Colonic mucosa (tissue), 4 donors: ENCODE data around the gene LARGE1. TPM values are rescaled to one million over a fixed set of nuclear protein-coding genes. Genes with fewer than 3 reads are reported as not detected.

Experiments used
- DNase-seq: peaks from one replicate; pipeline ENCODE4 v3.0.0-alpha.2; 2020
- H3K27ac ChIP-seq: fragments of 200-600 bp; one replicate; pipeline ENCODE4 v1.8.0; 2021
- H3K27me3 ChIP-seq: fragments of 200-600 bp; one replicate; pipeline ENCODE4 v1.8.0; 2021
- H3K36me3 ChIP-seq: fragments of 200-600 bp; one replicate; pipeline ENCODE4 v1.8.0; 2021
- H3K4me1 ChIP-seq: fragments of 200-600 bp; one replicate; pipeline ENCODE4 v1.8.0; 2021; ENCODE audit warnings: mild to moderate bottlenecking
- H3K4me3 ChIP-seq: fragments of 200-600 bp; one replicate; pipeline ENCODE4 v1.8.0; 2021
- H3K9ac ChIP-seq, 2 donors: one replicate each; pipeline ENCODE4 v1.7.0; 2013; ENCODE audit warnings: control low read depth in 2 of 2, low read depth in 2 of 2, low read length in 2 of 2
- H3K9me3 ChIP-seq: fragments of 200-600 bp; one replicate; pipeline ENCODE4 v1.8.0; 2021
- intact Hi-C: fragments of 100-400 bp; cut with DNase I; formaldehyde crosslinking; loops from one replicate; pipeline ENCODE4 v1.14.1; 2022
- total RNA-seq, 2 donors: library from RNA; stranded (reverse); fragmentation: NEBNext Ultra II Directional in 1 of 2; extraction: Animal tissue kit (Norgen Biotek cat#: 25700) in 1 of 2; gene quantifications; one replicate each; pipeline ENCODE4 v1.2.1, GENCODE V29; 2021
- TF ChIP-seq, protein P1 (sequence below): fragments of 200-600 bp; IDR thresholded peaks from one replicate; pipeline ENCODE4 v1.8.0; 2022; ENCODE audit warnings: antibody characterized with exemption, mild to moderate bottlenecking
- donor health status: healthy.
- donor health status: DM: no; HTN: no; CAD: no.
- donor health status: DM: no; HTN: no; CAD: no.

LARGE1 gene
- total RNA-seq, 2 donors from 2014 or later: 45.2 to 46.5 TPM

DNA sequence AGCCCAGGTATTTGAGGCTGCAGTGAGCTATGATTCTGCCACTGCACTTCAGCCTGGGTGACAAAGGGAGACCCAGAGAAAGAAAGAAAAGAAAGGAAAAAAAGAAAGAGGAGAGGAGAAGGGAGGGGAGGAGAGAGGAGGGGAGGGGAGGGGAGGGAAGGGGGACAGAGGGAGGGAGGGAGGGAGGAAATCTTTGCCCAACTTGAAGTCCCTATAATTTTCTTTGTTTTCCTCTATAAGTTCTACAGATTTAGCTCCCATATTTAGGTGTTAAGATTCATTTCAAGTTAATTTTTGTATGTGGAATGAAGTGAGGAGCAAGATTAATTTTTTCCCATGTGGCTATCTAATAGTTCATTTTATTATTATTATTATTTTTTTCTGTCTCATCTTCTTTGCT, 328.3 kb downstream of the LARGE1 start:
- TF ChIP-seq, protein P1, sequence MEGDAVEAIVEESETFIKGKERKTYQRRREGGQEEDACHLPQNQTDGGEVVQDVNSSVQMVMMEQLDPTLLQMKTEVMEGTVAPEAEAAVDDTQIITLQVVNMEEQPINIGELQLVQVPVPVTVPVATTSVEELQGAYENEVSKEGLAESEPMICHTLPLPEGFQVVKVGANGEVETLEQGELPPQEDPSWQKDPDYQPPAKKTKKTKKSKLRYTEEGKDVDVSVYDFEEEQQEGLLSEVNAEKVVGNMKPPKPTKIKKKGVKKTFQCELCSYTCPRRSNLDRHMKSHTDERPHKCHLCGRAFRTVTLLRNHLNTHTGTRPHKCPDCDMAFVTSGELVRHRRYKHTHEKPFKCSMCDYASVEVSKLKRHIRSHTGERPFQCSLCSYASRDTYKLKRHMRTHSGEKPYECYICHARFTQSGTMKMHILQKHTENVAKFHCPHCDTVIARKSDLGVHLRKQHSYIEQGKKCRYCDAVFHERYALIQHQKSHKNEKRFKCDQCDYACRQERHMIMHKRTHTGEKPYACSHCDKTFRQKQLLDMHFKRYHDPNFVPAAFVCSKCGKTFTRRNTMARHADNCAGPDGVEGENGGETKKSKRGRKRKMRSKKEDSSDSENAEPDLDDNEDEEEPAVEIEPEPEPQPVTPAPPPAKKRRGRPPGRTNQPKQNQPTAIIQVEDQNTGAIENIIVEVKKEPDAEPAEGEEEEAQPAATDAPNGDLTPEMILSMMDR: no peak
- Histone ChIP-seq H3K9ac (no peak overlapping the region), H3K4me1 (no peaks in the 10 kb centered on the region), H3K27ac (no peak overlapping the region), H3K4me3 (no peak overlapping the region), H3K9me3 (no peaks in the 10 kb centered on the region), H3K36me3 (no peaks in the 10 kb centered on the region), H3K27me3 (no peaks in the 10 kb centered on the region)
- DNase-seq: no peak
- intact Hi-C loops: no loop called here

DNA sequence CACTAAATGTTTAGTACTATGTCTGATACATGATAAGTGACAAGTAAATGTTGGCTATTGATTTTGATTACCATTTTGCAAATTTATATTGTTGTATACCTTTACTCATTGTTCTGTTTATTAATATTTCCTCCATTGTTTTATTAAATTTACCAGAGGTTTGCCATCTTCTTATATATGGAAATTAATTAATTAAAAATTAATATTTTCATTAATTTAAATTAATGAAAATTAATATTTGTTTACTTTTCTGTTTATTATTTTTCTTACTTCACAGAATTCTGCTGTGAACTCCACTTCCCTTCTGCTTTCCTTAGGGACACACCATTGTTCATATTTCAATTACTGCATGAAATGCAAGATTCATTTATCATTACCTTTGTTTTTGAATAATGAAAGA, 331.0 kb downstream of the LARGE1 start:
- H3K36me3 ChIP-seq: no peaks in the 10 kb centered on the region
- no peak overlapping the region for H3K27ac ChIP-seq
- TF ChIP-seq, protein P1: no peak
- H3K9ac ChIP-seq: no peak overlapping the region
- no peak for DNase-seq
- intact Hi-C loops: no loop called here
- no peaks in the 10 kb centered on the region for H3K27me3 ChIP-seq
- no peak overlapping the region for H3K4me3 ChIP-seq
- H3K4me1 ChIP-seq: no peaks in the 10 kb centered on the region
- H3K9me3 ChIP-seq: no peaks in the 10 kb centered on the region

DNA sequence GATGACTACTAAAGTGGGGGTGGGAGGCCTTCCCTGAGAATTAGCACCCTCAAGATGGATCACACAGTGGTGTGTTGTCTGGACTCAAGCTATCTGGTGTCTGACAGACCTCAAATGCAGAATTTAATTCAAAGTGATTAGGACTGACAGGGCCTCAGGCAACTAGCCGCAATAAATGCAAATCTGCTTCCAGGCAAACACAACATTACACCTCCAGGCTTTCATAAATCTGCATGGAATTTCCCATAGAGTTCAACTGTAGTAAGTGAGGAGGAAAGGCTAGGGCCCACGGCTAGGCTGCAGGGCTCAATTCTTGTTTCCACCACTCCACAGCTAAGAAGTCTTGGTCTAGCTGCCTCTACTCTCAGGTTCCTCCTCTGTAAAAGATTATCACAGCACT, 331.4 kb downstream of the LARGE1 start:
- TF ChIP-seq, protein P1: no peak
- no peak for DNase-seq
- Histone ChIP-seq H3K27me3 (no peaks in the 10 kb centered on the region), H3K9me3 (no peaks in the 10 kb centered on the region), H3K36me3 (no peaks in the 10 kb centered on the region), H3K27ac (no peak overlapping the region), H3K4me1 (no peaks in the 10 kb centered on the region), H3K4me3 (no peak overlapping the region), H3K9ac (no peak overlapping the region)
- intact Hi-C loops: no loop called here

DNA sequence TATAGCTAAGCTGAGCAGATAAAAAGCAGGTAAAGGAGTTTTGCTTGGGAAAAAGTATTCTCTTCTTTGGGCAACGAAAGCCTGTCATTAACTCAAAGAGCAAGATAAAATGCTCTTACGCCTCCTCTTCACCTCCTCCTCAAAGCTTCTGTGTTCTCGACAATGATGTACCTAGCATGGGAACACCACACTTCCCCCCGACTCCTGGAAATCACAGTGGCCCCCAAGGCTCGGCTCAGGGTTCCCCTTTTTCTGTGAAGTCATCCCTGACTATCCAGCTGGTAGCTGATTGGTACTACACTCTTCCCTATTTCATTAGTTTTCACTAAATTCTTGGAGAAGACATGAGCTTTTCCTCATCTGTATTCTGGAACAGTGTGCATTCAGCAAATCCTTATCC, 336.1 kb downstream of the LARGE1 start:
- TF ChIP-seq, protein P1: no peak
- Histone ChIP-seq H3K36me3 (no peaks in the 10 kb centered on the region), H3K4me1 (no peaks in the 10 kb centered on the region), H3K27ac (no peak overlapping the region), H3K27me3 (no peaks in the 10 kb centered on the region), H3K9ac (no peak overlapping the region), H3K4me3 (no peak overlapping the region), H3K9me3 (no peaks in the 10 kb centered on the region)
- intact Hi-C loops: no loop called here
- no peak for DNase-seq

DNA sequence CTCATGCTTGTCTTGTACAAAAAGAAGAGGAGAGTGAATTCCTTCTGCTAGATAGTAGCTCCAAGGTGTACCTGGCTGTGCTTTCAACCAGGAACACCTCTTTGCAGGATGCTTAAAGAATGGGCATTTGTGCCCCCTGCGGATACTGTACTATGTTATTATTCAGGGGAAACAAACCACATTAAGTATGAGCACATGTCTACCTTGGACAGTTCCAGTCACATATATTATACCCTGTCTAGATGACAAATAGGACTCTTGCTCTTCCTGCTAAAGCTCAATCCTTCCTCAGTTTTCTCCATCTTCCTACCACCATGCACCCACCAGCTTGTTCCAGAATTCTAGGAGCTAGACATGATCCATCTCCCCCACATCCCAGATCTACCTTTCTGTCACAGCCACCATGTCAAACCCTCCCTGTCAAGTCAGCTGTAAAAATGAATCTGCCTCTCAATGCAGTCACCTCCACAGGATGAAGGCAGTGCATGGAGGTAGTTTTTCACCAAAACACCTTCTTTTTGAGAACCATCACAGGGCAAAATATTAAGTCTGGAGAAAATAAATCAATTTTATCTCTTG, 337.4 kb downstream of the LARGE1 start:
- DNase-seq: no peak
- Histone ChIP-seq H3K9me3 (no peaks in the 10 kb centered on the region), H3K36me3 (no peaks in the 10 kb centered on the region), H3K27me3 (no peaks in the 10 kb centered on the region), H3K4me1 (peaks cover 10% of the 10 kb centered on the region), H3K4me3 (no peak overlapping the region), H3K27ac (no peak overlapping the region), H3K9ac (no peak overlapping the region)
- TF ChIP-seq, protein P1: no peak
- intact Hi-C loops: loop anchor here (2.0 kb wide), 1 partner anchor 280 kb away; no protein-coding TSS in a partner anchor
